HG03442 (cell line): Measurements from ENCODE around the gene NKAIN2.

Experiments used
- ATAC-seq: cut with Tn5 transposase; IDR thresholded peaks from one replicate; pipeline ENCODE4 v1.9.1; 2021; ENCODE audit warnings: mild to moderate bottlenecking, moderate library complexity; ENCODE audit not compliant: unreplicated experiment

NKAIN2 gene

DNA sequence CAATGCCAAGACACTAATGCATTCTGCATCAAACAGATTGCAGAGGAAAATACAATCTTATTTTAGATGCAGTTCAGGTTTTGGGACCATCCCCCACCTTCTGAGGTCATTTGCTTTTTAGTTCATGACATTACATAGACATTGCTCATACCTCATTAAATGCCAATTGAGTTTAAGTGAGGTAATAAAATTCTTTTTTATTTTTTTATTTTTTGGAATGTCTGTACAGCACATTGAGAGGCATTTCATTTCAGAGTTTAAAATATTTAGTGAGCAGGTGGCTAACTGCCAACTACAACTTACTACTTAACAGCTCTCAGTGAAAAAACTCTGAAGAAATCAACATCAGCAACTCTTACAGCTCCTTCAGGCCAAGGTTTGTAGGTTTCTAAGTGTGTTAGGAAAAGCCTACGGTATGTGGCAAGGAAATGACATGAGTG, 676.3 kb downstream of the NKAIN2 start:
- ATAC-seq, result no peak

DNA sequence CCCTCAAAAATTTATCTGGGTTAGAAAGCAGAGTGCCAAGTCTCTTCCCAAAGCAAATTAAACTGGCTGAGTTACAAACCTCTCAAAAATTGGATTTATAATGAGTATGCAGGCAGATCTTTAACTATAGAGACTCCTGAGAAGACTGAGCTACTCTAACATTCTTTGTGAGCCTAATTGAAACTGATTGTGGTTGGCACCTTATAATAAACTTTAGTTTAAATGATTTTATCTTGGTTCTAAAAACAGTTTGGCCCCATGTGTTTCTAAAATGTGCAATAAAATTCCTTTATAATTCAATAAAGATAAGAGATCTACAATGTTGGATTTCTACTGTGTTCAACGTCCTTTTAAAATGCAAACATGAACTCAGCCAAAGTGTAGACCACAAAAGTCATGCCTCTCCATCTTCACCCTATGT, 678.4 kb downstream of the NKAIN2 start:
- no peak for ATAC-seq

DNA sequence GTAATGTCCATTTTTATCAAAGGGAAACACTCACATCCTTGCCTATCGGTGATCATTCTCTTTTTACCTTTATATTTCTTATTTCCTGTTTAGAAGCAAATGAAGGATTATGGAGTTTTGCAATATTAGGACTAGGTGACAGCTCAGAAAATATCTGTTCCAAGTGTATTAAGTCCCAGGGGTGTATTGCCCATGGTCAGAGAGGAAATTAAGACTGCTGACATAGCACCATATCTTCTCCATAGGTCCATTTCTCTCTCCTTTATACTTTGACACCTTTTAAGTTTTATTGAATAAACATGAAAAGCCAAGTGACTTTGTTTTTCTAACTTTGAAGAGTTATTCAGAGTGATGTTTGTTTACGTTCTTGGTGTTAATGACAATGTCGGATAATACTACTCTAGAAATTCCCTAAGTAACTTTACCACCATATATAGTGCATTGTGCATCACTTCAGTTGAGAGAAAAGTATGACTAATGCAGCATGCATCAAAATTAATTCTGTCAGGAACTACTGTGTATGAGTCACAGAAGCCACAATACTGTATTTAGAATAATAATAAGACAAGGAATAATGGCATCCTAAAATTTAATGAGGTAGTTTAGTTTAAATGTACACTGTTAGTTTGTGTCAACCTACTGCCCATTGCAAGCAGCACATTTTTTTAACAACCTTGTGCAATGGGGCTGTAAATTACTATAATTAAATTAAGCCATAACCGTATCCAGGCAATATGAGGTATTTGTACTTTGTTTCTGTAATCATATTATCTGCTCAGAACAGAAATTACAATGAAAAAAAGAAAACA, 684.2 kb downstream of the NKAIN2 start:
- no peak for ATAC-seq

DNA sequence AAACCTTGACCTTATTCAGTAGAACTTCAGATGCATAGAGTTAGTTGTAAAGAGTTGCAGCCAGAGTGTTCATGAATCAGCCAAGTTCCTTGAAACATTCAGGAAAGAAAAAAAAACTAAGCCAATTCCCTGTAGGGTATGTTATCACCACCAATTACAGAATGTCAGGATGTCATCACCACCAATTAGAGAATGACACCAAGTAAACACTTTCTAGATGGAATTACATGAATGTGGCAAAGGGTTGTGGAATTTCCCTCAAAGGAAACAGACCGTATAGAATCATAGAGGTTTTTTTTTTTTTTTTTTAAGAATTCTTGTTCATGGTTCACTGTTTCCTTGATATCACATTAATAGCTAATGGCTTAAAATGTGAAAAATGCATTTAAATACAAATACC, 686.5 kb downstream of the NKAIN2 start:
- ATAC-seq, result no peak

DNA sequence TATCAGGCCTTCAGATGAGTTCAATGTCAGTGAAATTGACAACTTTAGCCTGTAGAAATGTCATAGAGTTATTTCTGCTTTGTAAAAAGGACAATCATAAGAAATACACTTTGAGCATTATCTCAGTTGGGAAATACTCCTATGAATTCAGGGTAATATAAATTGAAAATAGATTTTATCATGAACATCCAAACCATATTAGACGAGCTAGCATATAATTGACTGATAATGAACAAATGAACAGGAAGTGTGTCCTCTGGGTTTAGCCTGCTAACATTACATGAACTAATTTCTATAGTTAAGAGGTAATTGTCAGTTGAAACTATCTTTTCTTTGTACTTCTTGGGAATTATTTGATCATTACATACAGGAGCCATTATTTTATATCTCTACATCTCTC, 689.6 kb downstream of the NKAIN2 start:
- no peak for ATAC-seq

DNA sequence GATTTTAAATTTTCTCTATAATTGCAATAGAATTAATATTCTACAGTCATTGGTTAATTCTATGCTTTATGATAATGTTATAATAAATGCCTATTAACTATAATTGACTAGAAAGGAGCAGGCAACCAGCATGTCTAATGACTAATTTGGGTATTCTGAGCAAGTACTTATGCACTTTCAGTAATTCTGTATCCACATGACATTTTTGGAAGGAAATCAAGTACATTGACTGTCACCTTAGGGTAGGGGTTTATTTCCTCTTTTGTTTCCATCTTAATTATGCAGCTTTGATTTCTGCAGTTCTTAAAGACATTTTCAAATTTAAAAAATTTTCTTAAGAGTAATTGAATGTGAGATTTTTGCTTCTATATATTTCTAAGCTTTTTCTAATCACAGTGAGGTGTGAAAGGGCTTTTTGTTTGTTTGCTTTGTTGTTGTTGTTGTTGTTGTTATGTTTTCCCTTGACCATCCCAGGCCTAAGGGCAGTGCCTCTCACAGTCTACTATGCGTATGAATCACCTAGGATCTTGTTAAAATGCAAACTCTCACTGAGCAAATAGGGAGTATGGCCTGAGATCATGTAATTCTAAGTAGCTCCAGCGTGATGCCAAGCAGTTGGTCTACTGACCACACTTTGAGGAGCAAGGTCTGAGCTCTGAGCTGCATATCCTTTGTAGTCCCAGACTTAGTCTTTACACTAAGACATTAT, 691.4 kb downstream of the NKAIN2 start:
- no peak for ATAC-seq

DNA sequence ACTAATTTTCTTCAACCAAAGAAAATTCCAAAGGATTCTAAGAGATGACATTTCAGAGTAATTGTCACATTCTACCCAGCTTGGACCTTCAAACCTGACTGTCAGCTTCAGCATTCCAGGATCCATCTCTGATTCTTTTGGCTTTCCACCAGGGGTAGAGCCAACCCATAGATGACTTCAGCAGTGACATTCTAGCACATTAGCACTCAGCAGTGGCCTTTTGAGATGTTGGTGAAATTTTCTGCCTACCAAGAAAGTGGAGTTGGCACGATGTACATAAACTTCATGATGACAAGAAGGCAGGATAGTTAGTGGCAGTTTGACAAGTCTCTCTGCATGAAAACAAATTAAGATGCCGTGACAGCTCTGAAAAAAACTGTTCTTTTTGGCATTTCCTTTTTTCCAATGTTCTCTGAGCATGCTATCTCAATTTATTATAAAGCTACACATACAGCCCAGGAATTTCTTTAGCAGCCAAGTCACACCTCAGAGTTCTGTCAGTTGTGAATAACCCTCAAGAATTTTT, 692.1 kb downstream of the NKAIN2 start:
- ATAC-seq, result no peak

DNA sequence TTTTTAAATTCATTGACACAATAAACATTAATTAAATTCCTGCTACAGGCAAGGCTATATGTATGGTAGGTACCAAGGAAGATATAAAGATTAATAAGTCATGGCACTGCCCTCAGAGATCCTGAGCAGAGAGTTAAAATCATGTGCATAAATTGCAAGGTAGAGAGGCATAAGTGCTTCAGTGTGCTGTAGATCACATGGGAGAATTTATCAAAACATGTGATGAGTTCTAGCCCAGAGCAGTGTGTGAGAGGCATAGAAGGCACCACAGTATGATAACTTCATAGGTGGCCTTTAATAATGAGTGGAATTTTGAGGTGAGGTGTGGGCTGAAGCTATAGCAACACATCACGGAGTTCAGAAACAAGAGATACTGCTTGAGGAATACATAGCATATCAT, 692.7 kb downstream of the NKAIN2 start:
- no peak for ATAC-seq

DNA sequence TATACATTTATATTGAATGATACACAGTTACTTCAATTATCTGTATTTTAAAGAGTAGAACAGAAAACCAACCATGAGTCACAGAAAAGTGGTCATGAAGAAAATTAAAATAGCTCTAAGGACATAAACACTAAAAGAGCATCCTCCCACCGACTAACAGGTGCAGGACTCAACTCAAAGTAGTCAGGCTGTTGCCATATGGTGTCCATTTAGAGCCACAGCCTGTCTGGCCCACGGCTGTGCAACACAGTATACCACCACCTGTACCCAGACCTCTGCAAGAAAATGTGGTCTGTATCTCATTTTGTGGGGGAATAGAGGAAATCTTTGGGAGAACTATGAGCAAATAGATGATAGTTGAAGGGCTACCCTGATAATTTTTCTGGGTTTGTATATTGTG, 708.8 kb downstream of the NKAIN2 start:
- ATAC-seq, result no peak

DNA sequence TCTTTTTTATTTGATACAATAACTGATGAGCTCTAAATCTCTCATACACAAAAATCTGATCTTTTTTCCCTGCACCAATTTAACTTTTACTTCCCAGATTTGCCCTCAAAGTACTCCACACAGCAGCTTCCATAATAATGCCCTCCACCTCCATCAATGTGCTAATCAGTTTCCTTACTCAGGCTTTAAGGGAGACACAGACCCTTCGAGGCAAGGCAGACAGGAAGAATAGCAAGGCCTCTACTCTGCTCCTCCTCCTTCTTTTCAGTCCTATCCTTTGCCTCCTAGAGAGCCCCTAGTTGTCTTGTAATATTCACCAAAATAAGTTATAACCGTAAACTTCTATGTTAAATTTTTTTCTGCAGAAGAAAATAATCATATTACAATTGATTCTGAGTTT, 713.7 kb downstream of the NKAIN2 start:
- no peak for ATAC-seq

DNA sequence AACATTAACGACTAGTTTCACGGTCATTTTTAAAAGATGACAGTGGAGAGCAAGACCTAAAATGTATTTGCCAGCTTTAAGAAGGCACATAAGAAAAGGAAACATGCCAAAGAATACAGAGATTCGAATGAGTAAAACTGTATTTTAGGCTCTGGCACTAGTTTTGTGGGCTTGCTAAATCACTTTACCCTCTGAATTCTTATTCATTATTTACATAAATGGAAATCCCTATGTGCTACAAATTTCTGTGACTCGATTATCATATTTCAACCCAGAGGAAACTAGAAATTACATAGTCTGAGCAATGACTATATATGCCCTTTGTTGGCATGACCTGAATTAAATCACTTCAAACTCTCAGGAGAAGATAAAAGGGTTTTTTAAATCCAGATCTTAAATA, 716.8 kb downstream of the NKAIN2 start:
- no peak for ATAC-seq

DNA sequence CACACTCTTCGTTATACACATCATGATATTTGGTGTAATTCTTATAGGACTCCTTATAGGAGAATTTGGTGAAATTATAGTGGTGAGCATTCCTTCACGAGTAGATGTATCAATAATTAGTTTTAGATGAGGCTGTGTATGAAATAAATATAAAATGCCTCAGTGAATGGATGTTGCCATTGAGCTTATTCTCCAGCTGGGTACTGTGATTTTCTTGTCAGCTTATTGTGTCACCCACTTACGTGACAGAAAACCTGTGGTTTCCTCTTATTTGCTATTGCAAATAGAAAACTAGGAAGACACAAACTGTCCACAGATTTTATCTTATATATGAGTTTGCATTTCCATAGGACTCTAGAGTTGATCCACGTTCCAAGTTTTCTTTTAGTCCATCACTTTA, 718.7 kb downstream of the NKAIN2 start:
- ATAC-seq, result no peak

DNA sequence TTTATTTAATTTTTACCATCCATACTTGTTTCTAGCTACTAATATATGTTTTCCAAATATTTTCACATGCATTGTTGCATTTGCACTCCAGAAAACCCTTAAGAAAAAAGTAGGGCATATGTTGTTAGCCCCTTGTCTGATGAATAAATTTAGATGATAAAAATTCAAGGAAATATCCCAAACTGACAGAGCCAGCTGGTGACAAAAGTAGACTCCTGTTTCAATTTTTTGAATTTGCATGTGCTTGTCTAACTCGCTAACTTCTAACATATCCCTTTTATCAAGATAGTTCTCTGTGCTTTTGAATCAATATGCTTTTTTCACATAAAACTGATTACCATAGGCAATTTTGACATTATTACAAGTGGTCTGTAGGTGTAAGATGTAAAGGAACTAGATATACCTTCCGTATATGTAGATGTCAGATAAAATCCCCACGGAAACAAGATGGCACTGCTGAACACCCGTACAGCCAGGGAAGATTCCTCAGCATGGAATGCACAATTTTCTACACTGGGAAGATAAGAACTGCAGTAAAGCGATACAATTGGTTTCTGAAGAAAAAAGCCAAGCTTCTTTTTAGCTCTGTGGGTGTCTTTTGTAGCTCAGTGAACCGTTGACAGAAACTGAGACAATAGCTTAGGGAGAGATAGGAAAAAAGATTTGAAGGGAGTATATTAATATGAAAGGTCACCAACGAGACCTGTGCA, 721.0 kb downstream of the NKAIN2 start:
- ATAC-seq, result no peak

DNA sequence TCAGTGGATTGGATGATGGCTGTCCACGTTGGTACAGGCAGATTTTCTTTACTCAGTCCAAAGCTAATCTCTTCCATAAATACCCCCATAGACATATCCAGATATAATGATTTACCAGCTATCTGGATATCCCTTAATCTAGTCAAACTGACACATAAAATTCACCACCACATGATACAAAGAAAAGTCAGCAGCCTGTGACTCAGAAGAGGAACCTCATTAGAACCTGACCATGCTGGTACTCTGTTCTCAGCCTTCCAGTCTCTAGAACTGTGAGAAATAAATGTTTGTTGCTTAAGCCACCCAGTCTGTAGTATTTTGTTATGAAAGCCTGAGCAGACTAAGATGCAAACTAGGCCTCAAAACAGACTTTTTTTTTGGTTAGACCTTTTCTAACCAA, 727.3 kb downstream of the NKAIN2 start:
- ATAC-seq, result no peak

DNA sequence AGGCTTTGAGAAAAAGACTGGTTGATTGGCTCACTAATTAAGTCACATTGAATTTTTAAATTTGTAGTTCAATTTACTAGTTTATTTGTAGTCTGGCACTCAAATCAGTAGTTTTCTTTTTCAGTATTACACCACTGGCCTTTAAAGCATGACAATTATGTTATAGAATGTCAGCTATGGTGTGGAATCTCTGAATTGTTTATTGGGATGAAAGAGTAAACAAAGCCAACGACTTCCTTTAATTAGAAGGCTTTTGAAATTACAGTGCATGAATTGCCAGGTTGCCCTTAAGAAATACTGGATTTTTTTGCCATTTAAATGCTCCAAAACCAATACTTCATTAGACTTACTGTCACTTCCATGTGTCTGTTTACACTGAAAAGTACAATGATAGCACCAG, 731.6 kb downstream of the NKAIN2 start:
- ATAC-seq, result no peak

DNA sequence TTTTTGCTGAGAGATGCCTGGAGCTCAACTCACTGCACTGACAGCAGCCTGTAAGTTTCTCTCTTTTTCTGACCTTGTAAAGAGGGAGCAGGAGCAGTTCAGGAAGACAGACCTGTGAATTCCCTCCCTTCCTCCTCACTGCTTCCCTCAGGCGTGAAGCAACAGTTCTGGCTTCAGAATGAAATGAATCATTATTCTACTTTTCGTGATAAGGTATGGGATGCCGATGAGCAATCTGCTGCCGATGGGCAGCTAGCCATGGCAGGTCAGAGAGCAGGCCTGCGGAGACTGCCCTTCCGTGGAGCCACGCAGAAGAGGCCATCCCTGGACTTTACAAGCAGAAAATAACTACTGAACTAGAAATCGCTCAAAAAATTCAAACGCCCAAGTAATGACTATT, 732.1 kb downstream of the NKAIN2 start:
- no peak for ATAC-seq

DNA sequence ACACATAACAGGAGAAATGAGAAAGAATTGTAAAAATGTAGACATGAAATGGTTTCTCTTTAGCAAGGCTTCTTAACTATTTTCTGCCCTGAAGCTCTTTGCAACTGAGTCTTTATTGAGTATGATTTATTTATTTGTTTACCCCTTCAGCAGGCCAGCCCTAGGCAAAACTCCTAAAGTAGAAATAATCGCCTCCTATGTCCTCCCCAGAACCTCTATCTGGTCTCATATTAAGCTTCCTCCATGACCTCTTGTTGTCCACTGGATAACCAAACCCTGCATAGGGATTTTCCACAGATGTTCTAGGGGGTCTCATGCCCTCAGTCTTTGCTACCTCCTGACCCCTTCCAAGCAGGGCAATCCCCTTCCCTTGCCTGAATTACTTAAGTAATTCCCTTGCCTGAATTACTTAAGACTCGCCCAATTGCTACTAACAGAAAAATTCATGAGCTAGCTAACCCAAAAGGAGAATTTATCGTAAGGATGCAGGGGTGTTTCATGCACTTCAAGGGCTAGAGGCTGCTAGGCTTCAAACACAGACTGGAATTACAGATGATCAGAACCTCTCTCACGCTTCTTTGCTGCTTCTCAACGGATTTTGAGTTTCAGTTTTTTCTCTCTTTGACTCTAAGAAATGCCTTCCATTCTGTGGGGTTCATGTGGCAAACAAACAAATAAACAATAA, 732.6 kb downstream of the NKAIN2 start:
- no peak for ATAC-seq

DNA sequence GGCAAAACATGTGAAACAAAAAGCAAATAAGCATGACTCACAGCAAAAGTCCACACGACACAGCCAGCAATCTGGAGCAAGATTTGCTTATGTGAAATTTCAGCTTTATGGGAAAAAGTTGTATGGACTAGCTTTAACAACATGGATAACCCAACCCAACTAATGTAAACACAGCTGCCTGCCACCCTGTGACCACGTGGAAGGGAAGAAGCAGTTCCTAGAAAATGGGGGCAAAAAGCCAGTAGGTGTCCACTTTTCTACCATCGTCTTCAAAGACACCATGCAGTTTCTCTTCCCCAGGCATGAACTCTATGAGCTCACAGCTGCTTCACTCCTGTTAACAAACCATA, 733.2 kb downstream of the NKAIN2 start:
- no peak for ATAC-seq

DNA sequence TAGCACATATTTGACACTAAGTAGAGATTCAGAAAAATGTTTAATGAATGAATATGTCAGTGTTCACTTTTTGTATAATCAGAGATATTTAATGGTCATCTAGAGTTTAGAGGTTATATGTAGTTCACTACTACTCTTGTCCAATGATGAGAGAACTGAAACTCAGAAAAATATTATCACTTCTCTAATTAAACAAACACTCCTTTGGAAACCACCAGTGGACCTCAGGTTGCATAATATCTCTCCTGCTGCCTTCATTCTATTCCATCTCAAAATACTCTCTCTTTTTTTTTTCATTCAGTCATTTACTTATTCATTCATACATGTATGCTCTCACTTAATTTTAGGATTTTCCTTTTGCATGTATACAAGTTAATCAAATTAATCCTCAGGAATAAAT, 735.4 kb downstream of the NKAIN2 start:
- ATAC-seq, result no peak

DNA sequence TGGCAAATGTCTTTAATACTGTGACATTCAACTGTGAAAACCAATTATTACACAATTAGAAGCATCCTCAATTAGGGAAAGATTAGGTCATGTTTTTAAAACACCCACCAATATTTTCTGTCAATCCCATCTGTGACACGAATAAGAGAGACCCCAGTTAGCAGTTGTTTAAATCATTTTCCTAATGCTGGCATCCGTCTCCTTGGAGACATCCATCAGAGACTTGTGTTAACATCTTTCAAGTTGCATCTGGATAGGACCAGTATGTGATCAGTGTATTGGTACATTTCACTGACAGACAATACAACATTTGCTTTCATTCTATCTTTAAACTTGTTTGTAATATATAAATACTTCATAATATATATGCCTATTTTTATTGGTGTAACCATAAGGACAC, 737.9 kb downstream of the NKAIN2 start:
- ATAC-seq, result no peak

DNA sequence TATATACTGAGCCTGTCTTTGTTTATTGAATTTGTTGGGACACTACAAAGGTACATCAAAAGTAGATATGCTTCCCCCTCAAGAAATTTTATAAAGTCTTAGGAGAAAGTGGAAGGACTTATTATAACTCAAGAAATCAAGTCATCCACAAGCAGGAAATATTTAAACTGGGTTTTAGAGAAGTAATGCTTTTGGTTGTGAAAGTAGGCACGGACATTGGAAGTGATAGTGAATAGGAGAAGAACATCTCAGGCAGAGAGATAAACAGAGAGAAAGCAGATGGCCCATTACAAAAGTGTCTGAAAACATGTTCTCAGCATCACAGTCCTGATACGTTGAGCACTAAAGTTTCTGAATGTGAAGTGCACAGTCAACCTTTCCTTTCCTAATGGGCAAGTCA, 742.9 kb downstream of the NKAIN2 start:
- ATAC-seq, result no peak
